ENCODE data around the gene OCA2.

OCA2 gene

GRCh38 chr15:27833974-27834373 is 265.1 kb downstream of the OCA2 start:
- TF ChIP-seq TAF1 (IDR thresholded peaks at IDR 0.05; ENCODE audit: borderline replicate concordance, insufficient read depth, low read length) (no peak), POLR2AphosphoS5 (IDR thresholded peaks at IDR 0.05; ENCODE audit: low read depth, low read length) (no peak), FOXP2 (optimal IDR thresholded peaks at IDR 0.05; ENCODE audit: borderline replicate concordance, extremely low read depth, extremely low read length, insufficient read depth) (no peak), SIN3A (IDR thresholded peaks at IDR 0.05; ENCODE audit: borderline replicate concordance, insufficient read depth, low read length) (no peak)
- TF ChIP-seq, protein P1, sequence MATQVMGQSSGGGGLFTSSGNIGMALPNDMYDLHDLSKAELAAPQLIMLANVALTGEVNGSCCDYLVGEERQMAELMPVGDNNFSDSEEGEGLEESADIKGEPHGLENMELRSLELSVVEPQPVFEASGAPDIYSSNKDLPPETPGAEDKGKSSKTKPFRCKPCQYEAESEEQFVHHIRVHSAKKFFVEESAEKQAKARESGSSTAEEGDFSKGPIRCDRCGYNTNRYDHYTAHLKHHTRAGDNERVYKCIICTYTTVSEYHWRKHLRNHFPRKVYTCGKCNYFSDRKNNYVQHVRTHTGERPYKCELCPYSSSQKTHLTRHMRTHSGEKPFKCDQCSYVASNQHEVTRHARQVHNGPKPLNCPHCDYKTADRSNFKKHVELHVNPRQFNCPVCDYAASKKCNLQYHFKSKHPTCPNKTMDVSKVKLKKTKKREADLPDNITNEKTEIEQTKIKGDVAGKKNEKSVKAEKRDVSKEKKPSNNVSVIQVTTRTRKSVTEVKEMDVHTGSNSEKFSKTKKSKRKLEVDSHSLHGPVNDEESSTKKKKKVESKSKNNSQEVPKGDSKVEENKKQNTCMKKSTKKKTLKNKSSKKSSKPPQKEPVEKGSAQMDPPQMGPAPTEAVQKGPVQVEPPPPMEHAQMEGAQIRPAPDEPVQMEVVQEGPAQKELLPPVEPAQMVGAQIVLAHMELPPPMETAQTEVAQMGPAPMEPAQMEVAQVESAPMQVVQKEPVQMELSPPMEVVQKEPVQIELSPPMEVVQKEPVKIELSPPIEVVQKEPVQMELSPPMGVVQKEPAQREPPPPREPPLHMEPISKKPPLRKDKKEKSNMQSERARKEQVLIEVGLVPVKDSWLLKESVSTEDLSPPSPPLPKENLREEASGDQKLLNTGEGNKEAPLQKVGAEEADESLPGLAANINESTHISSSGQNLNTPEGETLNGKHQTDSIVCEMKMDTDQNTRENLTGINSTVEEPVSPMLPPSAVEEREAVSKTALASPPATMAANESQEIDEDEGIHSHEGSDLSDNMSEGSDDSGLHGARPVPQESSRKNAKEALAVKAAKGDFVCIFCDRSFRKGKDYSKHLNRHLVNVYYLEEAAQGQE (IDR thresholded peaks at IDR 0.05; ENCODE audit: insufficient read depth in 1 of 2, low read depth in 2 of 2, low read length in 2 of 2): no peak

DNA sequence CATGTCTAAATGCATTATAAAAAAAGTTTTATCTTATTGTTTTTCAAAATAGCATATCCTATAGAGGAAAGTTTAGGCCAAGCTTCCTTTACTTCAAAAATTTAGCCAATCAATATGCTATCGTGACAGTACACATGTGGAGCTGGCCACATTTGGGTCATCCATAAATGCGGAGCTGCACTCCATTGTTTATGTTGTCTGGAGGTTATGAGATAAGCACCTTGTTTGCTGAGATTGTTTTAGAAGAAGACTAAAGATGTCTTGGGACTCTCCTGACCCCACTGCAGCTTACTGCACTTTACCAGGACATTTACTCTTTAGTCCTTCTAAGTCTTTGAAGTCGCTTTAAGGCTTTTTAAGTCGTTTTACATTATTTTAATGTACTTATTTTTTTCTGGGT is 265.9 kb downstream of the OCA2 start:
- no peak for TF ChIP-seq FOXP2 (optimal IDR thresholded peaks at IDR 0.05; ENCODE audit: borderline replicate concordance, extremely low read depth, extremely low read length, insufficient read depth)
- no peak for TF ChIP-seq TAF1 (IDR thresholded peaks at IDR 0.05; ENCODE audit: borderline replicate concordance, insufficient read depth, low read length)
- TF ChIP-seq, protein P1 (IDR thresholded peaks at IDR 0.05; ENCODE audit: insufficient read depth in 1 of 2, low read depth in 2 of 2, low read length in 2 of 2): no peak
- no peak for TF ChIP-seq POLR2AphosphoS5 (IDR thresholded peaks at IDR 0.05; ENCODE audit: low read depth, low read length)
- no peak for TF ChIP-seq SIN3A (IDR thresholded peaks at IDR 0.05; ENCODE audit: borderline replicate concordance, insufficient read depth, low read length)

- TF ChIP-seq TAF1 (IDR thresholded peaks at IDR 0.05; ENCODE audit: borderline replicate concordance, insufficient read depth, low read length): no peak
- TF ChIP-seq POLR2AphosphoS5 (IDR thresholded peaks at IDR 0.05; ENCODE audit: low read depth, low read length): no peak
- TF ChIP-seq, protein P1 (IDR thresholded peaks at IDR 0.05; ENCODE audit: insufficient read depth in 1 of 2, low read depth in 2 of 2, low read length in 2 of 2): no peak
- TF ChIP-seq FOXP2 (optimal IDR thresholded peaks at IDR 0.05; ENCODE audit: borderline replicate concordance, extremely low read depth, extremely low read length, insufficient read depth): no peak
- no peak for TF ChIP-seq SIN3A (IDR thresholded peaks at IDR 0.05; ENCODE audit: borderline replicate concordance, insufficient read depth, low read length)
Observed at GRCh38 chr15:27832237-27832596, 266.9 kb downstream of the OCA2 start.

GRCh38 chr15:27831384-27832236 is 267.5 kb downstream of the OCA2 start:
- TF ChIP-seq TAF1 (IDR thresholded peaks at IDR 0.05; ENCODE audit: borderline replicate concordance, insufficient read depth, low read length) (no peak), FOXP2 (optimal IDR thresholded peaks at IDR 0.05; ENCODE audit: borderline replicate concordance, extremely low read depth, extremely low read length, insufficient read depth) (no peak), SIN3A (IDR thresholded peaks at IDR 0.05; ENCODE audit: borderline replicate concordance, insufficient read depth, low read length) (no peak), POLR2AphosphoS5 (IDR thresholded peaks at IDR 0.05; ENCODE audit: low read depth, low read length) (no peak)
- TF ChIP-seq, protein P1 (IDR thresholded peaks at IDR 0.05; ENCODE audit: insufficient read depth in 1 of 2, low read depth in 2 of 2, low read length in 2 of 2): no peak

All from PFSK-1 (cell line).